GM12878 (cell line): ENCODE measurements around the gene KBTBD2. TPM values are rescaled to one million over a fixed set of nuclear protein-coding genes. Genes with fewer than 3 reads are reported as not detected.

ENCODE experiments used
- ATAC-seq: fragments of 200-7000 bp; cut with Tn5 transposase; 3 replicates; pipeline ENCODE4 v1.9.1; 2020; ENCODE audit warnings: mild to moderate bottlenecking, moderate library complexity
- BruUV-seq: library from RNA; stranded (reverse); fragments of 400-500 nt; replicated peaks from 2 replicates; lab custom pipeline; 2021; lab: Mats Ljungman, UMichigan
- CTCF ChIA-PET: fragments of 300-600 bp; sonication (Branson Sonifier 250); formaldehyde crosslinking; extraction: SDS; loops from one replicate; lab custom pipeline; 2021; ENCODE audit warnings: inconsistent platforms; lab: Yijun Ruan, JAX
- POLR2A ChIA-PET: fragments of 350-600 bp; formaldehyde crosslinking; extraction: SDS; loops from one replicate; lab custom pipeline; 2021; ENCODE audit warnings: inconsistent platforms; lab: Charles Lee
- RAD21 ChIA-PET: fragments of 300-600 bp; sonication (Branson Sonifier 250); formaldehyde crosslinking; loops from one replicate; lab custom pipeline; 2023; ENCODE audit warnings: antibody characterized with exemption; ENCODE audit not compliant: unreplicated experiment; lab: Charles Lee
- SMC1A ChIA-PET: fragments of 300-600 bp; sonication (Branson Sonifier 250); formaldehyde crosslinking; loops from one replicate; lab custom pipeline; 2023; ENCODE audit not compliant: unreplicated experiment, uncharacterized antibody; lab: Charles Lee
- DNase-seq: peaks from one replicate; pipeline ENCODE4 v3.0.0-alpha.2; 2011; ENCODE audit warnings: low read depth, low spot score
- FAIRE-seq: peaks from 3 replicates; lab custom pipeline; 2011; peaks lifted over from hg19 to GRCh38; lab: Jason Lieb, UNC
- H2AFZ ChIP-seq: 2 replicates; pipeline ENCODE4 v1.6.0; 2011; ENCODE audit warnings: low read depth, low read length, control low read depth; ENCODE audit not compliant: control insufficient read depth
- H3K27ac ChIP-seq: 2 replicates; pipeline ENCODE4 v1.5.1; 2011; ENCODE audit warnings: control low read depth; ENCODE audit not compliant: control insufficient read depth, insufficient read depth
- H3K27me3 ChIP-seq, 2 experiments: replicated peaks in 1 of 2; 2 replicates each; pipeline versions ENCODE4 v1.6.0 to v1.6.1; 2011; ENCODE audit warnings: low read length in 1 of 2; ENCODE audit not compliant: control insufficient read depth in 2 of 2, insufficient read depth in 2 of 2
- H3K36me3 ChIP-seq, 2 experiments: 2 replicates each; pipeline ENCODE4 v1.5.1; 2011; ENCODE audit warnings: low read length in 1 of 2; ENCODE audit not compliant: control insufficient read depth in 2 of 2, insufficient read depth in 2 of 2
- H3K4me1 ChIP-seq: 2 replicates; pipeline ENCODE4 v1.6.1; 2011; ENCODE audit warnings: mild to moderate bottlenecking, low read length, moderate library complexity, mixed read lengths; ENCODE audit not compliant: control insufficient read depth, insufficient read depth
- H3K4me2 ChIP-seq: 2 replicates; pipeline ENCODE4 v1.6.0; 2011; ENCODE audit warnings: control low read depth; ENCODE audit not compliant: control insufficient read depth, insufficient read depth
- H3K4me3 ChIP-seq: fragments of 200-600 bp; sonication (generic); 2 replicates; pipeline ENCODE4 v1.5.1; 2016
- H3K79me2 ChIP-seq: 2 replicates; pipeline ENCODE4 v1.6.0; 2011; ENCODE audit warnings: low read length; ENCODE audit not compliant: control insufficient read depth, insufficient read depth
- H3K9ac ChIP-seq: 2 replicates; pipeline ENCODE4 v1.8.0; 2011; ENCODE audit warnings: low read length, control low read depth, mixed read lengths; ENCODE audit not compliant: control insufficient read depth, insufficient read depth
- H3K9me3 ChIP-seq: replicated peaks from 3 replicates; pipeline ENCODE4 v1.5.1; 2011; ENCODE audit warnings: mild to moderate bottlenecking, low read length; ENCODE audit not compliant: control insufficient read depth, insufficient read depth
- H4K20me1 ChIP-seq: 2 replicates; pipeline ENCODE4 v1.6.0; 2011; ENCODE audit not compliant: control insufficient read depth, insufficient read depth
- ASH2L ChIP-seq: fragments of 300-600, 200-600 bp; sonication (generic); IDR thresholded peaks from 2 replicates; pipeline ENCODE4 v1.6.1; 2017; ENCODE audit warnings: low read depth, mild to moderate bottlenecking, borderline replicate concordance
- MEF2B ChIP-seq: fragments of 450-650 bp; IDR thresholded peaks from 2 replicates; pipeline ENCODE4 v1.6.1; 2018; ENCODE audit warnings: mild to moderate bottlenecking, moderate library complexity; ENCODE audit not compliant: partially characterized antibody, poor library complexity, severe bottlenecking
- STAT1 ChIP-seq: fragments of 450-650 bp; conservative IDR thresholded peaks from 2 replicates; pipeline ENCODE4 v1.6.1; 2014; ENCODE audit warnings: antibody characterized with exemption, mild to moderate bottlenecking
- TAF1 ChIP-seq: IDR thresholded peaks from 2 replicates; pipeline ENCODE4 v1.6.1; 2011; ENCODE audit warnings: mild to moderate bottlenecking, low read depth, low read length, borderline replicate concordance
- WGBS: methylation state at CpG from one replicate; pipeline ENCODE4 v1.1.6; 2016; ENCODE audit warnings: low lambda C conversion rate; ENCODE audit not compliant: insufficient replicate concordance, insufficient coverage; ENCODE audit errors: missing lambda C conversion rate; 5-methylcytosine and 5-hydroxymethylcytosine counted together
- in situ Hi-C: fragments of 300-500 bp; cut with MboI; formaldehyde crosslinking; loops from 9 replicates; pipeline ENCODE4 v1.14.3; 2018; ENCODE audit warnings: mixed read lengths
- intact Hi-C: fragments of 100-400 bp; cut with micrococcal nuclease; formaldehyde crosslinking; loops from one replicate; pipeline ENCODE4 v1.14.2; 2022; ENCODE audit not compliant: unreplicated experiment
- polyA plus RNA-seq, 11 experiments: library from polyadenylated mRNA; depleted of rRNA in 4 of 11; unstranded in 6 of 11; stranded (reverse) in 5 of 11; fragments of >200 nt; fragmentation: Nextera tagmentation in 4 of 11; fragmentation: Illumina TruSeq in 1 of 11; extraction: Ambion mirVana in 4 of 11; extraction: Trizol in 1 of 11; gene quantifications; 1 replicate in 1 of 11; 2 replicates in 10 of 11; pipeline versions ENCODE4 v1.2.1 to v1.2.3, GENCODE V29; 2011 to 2016; ENCODE audit warnings: inconsistent platforms in 2 of 11, missing spikeins in 2 of 11, low read depth in 1 of 11
- total RNA-seq, 4 experiments: library from RNA; depleted of rRNA in 3 of 4; stranded (reverse); fragments of >200 nt in 3 of 4; fragmentation: Illumina TruSeq in 1 of 4; extraction: Trizol in 1 of 4; gene quantifications; 2 replicates each; pipeline versions ENCODE4 v1.2.1 to v1.2.3, GENCODE V29; 2013 to 2021
- TF ChIP-seq, protein P1 (sequence below): fragments of 450-650 bp; IDR thresholded peaks from 2 replicates; pipeline ENCODE4 v1.6.1; 2016; ENCODE audit warnings: mild to moderate bottlenecking

KBTBD2 gene
- total and polyA plus RNA-seq, 10 of the 15 experiments (the other 5 are each of a cell fraction or from before 2014, with no cell fraction given): 8.1 to 22.3 (median 16.2) TPM

DNA sequence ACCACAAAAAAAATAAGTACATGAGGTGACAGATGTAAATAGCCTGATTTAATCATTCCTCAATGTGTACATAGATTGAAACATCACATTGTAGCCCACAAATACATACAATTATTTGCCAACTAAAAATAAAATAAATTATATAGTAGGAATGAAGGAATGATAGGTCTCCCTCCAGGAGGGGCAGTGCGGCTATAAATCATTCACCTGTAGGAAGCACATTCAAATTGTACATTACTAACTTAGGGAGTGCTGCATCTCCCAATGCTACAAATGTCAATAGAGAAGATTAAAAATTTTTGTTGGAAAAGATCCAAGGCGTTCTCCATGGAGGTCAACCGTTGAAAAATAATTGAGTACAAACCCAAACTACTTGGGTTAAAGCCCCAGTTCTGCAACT, 4.2 kb downstream of the KBTBD2 start:
- POLR2A ChIA-PET: no interaction called here
- TF ChIP-seq STAT1: no peak
- TF ChIP-seq TAF1: no peak
- TF ChIP-seq, protein P1, sequence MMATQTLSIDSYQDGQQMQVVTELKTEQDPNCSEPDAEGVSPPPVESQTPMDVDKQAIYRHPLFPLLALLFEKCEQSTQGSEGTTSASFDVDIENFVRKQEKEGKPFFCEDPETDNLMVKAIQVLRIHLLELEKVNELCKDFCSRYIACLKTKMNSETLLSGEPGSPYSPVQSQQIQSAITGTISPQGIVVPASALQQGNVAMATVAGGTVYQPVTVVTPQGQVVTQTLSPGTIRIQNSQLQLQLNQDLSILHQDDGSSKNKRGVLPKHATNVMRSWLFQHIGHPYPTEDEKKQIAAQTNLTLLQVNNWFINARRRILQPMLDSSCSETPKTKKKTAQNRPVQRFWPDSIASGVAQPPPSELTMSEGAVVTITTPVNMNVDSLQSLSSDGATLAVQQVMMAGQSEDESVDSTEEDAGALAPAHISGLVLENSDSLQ: no peak
- TF ChIP-seq MEF2B: no peak
- TF ChIP-seq ASH2L: no peak
- TF ChIP-seq, all 136 proteins: peak for 0
- H3K36me3 ChIP-seq: no peaks in the 10 kb centered on the region
- FAIRE-seq (no peak), DNase-seq (no peak), ATAC-seq (no peak)
- peaks cover 79% of the 10 kb centered on the region for H3K79me2 ChIP-seq
- H3K9me3 ChIP-seq: no peaks in the 10 kb centered on the region
- H3K27me3 ChIP-seq: no peaks in the 10 kb centered on the region
- RAD21 ChIA-PET: no interaction called here
- no peak overlapping the region for H3K9ac ChIP-seq
- H4K20me1 ChIP-seq: no peaks in the 10 kb centered on the region
- H3K4me1 ChIP-seq: peaks cover 2% of the 10 kb centered on the region; the same call in 1 of the 2 replicates
- BruUV-seq: no TSS peak
- SMC1A ChIA-PET: interaction anchor here (1.0 kb wide), 1 partner anchor 11 kb away, joined by 4 read pairs; no protein-coding TSS in a partner anchor
- 39% methylated on average over 3 of the region's 3 CpGs for WGBS
- H3K27ac ChIP-seq: no peak overlapping the region
- CTCF ChIA-PET: interaction anchor here (4.1 kb wide), 1 partner anchor 41 kb away, joined by 25 read pairs; no protein-coding TSS in a partner anchor
- H2AFZ ChIP-seq: no peak overlapping the region
- intact Hi-C loops: no loop called here
- in situ Hi-C loops: no loop called here
- H3K4me2 ChIP-seq: no peak overlapping the region
- peak overlapping the region; percentile 31; the same call in 1 of the 2 replicates for H3K4me3 ChIP-seq
